GM12872 (cell line): ENCODE results near the gene BLOC1S6.

Source experiments
- TF ChIP-seq, protein P1 (sequence below): IDR thresholded peaks from 3 replicates; pipeline ENCODE4 v1.5.1; 2011; ENCODE audit warnings: low read depth, mild to moderate bottlenecking, low read length, moderate library complexity; ENCODE audit not compliant: insufficient read depth

Gene BLOC1S6

DNA sequence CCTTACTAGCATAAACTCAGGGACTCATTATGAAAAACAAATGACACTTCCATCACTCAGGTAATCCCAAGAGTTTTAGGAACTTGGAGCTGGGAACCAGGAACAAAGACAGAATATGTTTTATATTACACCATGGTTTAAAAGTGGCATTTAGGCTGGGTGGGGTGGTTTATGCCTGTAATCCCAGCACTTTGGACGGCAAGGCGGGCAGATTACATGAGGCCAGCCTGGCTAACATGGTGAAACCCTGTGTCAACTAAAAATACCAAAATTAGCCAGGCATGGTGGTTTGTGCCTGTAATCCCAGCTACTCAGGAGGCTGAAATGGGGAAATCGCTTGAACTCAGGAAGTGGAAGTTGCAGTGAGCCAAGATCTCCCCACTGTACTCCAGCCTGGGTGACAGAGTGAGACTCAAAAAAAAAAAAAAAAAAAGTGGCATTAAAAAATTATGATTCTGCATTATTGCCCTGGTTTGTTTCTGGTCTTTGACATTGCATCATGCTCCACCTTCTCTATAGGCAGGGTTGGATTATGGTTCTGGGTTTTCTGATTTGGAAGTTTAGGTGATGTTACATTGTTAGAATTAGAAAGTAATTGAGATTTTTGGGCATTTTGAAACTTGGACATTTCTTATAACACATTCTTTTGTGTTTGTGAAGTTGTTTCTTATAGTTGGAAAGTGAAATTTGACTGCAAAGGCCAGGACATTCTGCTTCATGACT lies 66.7 kb downstream of the BLOC1S6 start:
- TF ChIP-seq, protein P1, sequence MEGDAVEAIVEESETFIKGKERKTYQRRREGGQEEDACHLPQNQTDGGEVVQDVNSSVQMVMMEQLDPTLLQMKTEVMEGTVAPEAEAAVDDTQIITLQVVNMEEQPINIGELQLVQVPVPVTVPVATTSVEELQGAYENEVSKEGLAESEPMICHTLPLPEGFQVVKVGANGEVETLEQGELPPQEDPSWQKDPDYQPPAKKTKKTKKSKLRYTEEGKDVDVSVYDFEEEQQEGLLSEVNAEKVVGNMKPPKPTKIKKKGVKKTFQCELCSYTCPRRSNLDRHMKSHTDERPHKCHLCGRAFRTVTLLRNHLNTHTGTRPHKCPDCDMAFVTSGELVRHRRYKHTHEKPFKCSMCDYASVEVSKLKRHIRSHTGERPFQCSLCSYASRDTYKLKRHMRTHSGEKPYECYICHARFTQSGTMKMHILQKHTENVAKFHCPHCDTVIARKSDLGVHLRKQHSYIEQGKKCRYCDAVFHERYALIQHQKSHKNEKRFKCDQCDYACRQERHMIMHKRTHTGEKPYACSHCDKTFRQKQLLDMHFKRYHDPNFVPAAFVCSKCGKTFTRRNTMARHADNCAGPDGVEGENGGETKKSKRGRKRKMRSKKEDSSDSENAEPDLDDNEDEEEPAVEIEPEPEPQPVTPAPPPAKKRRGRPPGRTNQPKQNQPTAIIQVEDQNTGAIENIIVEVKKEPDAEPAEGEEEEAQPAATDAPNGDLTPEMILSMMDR, result no peak

DNA sequence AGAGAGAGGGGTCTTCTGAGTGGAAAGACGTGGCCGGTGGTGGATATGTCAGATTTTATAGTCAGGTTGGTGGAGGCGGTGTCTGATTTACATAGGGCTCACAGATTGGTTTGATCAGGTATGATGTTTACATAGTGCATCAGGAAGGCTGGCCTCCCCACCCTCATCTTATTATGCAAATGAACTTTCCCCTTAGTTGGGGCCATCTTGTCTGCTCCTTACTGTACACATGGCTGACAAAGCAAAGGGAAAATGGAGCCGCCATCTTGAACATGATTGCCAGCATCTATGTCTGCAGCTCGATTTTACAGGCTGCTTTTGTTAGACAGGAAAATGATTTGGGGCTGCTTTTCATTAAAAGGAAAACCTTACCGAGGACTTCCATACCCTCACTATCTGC lies 67.6 kb downstream of the BLOC1S6 start:
- TF ChIP-seq, protein P1, result no peak

DNA sequence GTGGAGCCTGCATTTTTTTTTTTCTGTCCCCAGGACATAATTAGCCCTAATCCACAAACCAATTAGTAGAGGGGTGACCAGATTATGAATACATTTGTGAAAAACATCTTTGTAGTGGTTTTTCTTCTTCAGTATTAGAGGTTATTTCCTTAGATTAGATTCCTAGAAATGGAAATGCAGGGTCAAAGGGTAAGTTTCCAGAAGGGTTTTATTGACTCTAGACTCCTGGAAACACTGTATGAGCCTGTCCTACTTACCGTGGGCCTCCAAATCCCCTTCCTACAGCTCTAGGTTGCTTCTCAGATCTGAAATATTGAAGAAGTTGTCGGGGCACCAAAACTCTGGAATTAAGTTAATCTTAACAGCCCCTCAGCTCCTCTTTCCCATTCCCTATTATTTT lies 70.1 kb downstream of the BLOC1S6 start:
- TF ChIP-seq, protein P1, result no peak

DNA sequence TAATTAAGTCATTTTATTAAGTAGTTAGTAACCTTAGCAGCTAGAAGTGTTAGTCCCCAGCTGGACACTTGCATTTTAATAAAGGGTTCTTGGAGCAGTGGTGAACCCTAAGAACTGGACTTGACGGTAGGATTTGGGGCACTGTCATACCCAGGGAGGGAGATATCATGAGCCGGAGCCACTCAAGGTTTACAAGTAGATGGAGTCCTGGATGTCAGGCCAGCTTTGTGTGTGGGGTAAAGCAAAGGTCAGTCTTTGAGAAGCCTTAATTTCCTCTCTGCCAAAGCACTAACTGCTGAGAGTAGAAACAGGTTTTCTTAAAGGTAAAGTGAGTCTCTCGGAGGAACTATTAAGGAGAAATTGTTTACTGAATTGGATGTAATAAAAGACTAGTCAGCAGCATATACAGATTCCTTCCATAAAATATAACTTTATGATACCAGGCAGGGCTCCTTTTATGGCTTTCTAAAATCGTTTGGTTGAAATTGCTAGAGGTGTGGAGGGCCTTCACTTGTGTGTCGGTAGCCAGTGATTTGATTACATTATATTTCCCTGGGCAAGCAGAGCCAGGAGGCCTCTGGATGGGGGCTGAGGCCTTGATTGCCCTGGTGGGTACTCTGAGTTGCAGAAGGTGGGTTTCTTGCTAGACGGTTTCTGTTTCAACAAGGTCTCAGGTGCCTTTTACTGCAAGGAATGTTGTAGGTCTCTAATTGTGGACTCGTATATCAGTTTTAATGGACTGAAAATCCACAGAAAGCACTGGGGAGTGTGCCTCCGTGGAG lies 70.8 kb downstream of the BLOC1S6 start:
- TF ChIP-seq, protein P1, result no peak
